ENCODE data around the gene REXO4.

DNA sequence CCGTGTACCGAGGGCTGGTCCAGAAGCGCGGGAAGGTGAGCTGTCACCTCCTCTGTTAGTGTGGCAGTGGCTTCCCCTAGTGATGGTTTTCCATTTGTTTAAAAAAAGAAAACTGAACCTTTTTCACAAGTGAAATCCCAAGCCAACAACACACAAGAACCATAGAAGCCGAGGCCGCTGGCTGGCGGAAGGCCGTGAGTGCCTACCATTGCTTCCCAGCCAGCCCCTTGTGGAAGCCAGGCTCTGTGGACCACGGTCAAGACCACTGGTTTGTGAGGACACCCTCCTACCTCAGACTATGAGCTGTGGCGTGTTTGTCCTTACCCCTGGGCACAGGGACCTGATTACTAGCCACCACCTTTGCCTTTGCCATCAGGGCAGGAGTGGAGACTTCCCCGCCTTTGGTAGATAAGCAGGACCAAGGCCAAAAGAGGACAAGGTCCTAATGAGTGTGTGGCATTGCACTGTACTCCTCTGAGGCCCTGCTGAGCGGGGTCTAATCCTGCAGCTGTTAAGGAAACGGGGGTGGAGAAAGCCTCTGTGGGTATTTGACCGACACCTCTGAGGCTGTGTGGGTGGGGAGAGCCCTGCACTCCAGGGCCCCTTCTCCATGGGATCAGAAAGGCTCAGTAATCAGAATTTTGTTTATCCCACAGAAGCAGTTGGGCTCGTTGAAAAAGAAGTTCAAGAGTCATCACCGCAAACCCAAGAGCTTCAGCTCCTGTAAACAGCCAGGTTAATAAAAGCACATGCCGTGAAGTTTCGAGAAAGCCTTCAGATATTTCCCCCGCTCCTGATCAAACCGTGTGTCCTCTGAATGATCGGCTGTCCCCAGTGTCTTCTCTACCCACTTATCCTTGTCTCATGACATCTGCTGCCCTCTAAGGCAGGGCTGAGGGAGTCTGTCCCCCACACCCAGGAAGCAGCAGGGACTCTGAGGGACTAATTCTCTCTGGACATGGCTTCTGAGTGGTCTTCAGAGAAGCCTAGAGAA is 57.1 kb downstream of the REXO4 start:
- TF ChIP-seq, protein P1, sequence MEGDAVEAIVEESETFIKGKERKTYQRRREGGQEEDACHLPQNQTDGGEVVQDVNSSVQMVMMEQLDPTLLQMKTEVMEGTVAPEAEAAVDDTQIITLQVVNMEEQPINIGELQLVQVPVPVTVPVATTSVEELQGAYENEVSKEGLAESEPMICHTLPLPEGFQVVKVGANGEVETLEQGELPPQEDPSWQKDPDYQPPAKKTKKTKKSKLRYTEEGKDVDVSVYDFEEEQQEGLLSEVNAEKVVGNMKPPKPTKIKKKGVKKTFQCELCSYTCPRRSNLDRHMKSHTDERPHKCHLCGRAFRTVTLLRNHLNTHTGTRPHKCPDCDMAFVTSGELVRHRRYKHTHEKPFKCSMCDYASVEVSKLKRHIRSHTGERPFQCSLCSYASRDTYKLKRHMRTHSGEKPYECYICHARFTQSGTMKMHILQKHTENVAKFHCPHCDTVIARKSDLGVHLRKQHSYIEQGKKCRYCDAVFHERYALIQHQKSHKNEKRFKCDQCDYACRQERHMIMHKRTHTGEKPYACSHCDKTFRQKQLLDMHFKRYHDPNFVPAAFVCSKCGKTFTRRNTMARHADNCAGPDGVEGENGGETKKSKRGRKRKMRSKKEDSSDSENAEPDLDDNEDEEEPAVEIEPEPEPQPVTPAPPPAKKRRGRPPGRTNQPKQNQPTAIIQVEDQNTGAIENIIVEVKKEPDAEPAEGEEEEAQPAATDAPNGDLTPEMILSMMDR (IDR thresholded peaks at IDR 0.05): no peak
- TF ChIP-seq EZH2 (IDR thresholded peaks at IDR 0.05; ENCODE audit: borderline replicate concordance, insufficient read depth, low read depth, low read length, poor library complexity, severe bottlenecking): no peak
